Skin epidermis (tissue), 12 donors: Measurements from ENCODE around the gene HERPUD1.

ENCODE experiments used
- H3K27ac ChIP-seq, 21 experiments: fragments of 200-600 bp; sonication (generic) in 11 of 21; one replicate each; pipeline ENCODE4 v1.5.0; 2020; ENCODE audit warnings: mild to moderate bottlenecking in 3 of 21, inconsistent platforms in 2 of 21, moderate library complexity in 2 of 21
- H3K4me3 ChIP-seq, 7 experiments: fragments of 200-600 bp; sonication (generic) in 2 of 7; one replicate each; pipeline ENCODE4 v1.5.0; 2020; ENCODE audit warnings: inconsistent platforms in 2 of 7, mild to moderate bottlenecking in 2 of 7, moderate library complexity in 1 of 7

Gene HERPUD1

GRCh38 chr16:56932721-56933619, 1.0 kb downstream of the HERPUD1 start:
- Histone ChIP-seq H3K27ac (peak overlapping the region; percentile 95 to 100 (median 98)), H3K4me3 (peak overlapping the region; percentile 68 to 99 (median 97))

- peak overlapping the region; percentile 68 to 99 (median 97) for H3K4me3 ChIP-seq
- H3K27ac ChIP-seq = peak overlapping the region in 17 of 21 experiments; percentile 4 to 100 (median 98)
Observed at GRCh38 chr16:56933828-56934598, 2.1 kb downstream of the HERPUD1 start.

GRCh38 chr16:56934599-56935145, 2.7 kb downstream of the HERPUD1 start:
- Histone ChIP-seq H3K27ac (peak overlapping the region in 10 of 21 experiments; percentile 4 to 100 (median 59)), H3K4me3 (peak overlapping the region in 6 of 7 experiments; percentile 68 to 99 (median 92))

GRCh38 chr16:56935201-56935600, 3.3 kb downstream of the HERPUD1 start:
- Histone ChIP-seq H3K4me3 (peak overlapping the region in 3 of 7 experiments; percentile 68 to 99 (median 88)), H3K27ac (peak overlapping the region in 6 of 21 experiments; percentile 4 to 100 (median 59))

- Histone ChIP-seq H3K4me3 (no peak overlapping the region), H3K27ac (no peak overlapping the region)
Observed at GRCh38 chr16:56936491-56936890, 4.5 kb downstream of the HERPUD1 start.

GRCh38 chr16:56936950-56937349, 5.0 kb downstream of the HERPUD1 start:
- Histone ChIP-seq H3K4me3 (no peak overlapping the region), H3K27ac (no peak overlapping the region)

- H3K4me3 ChIP-seq = no peak overlapping the region
- H3K27ac ChIP-seq = peak overlapping the region in 5 of 21 experiments; percentile 1 to 59 (median 12)
Observed at GRCh38 chr16:56938664-56939513, 6.9 kb downstream of the HERPUD1 start.

GRCh38 chr16:56939801-56940200, 7.9 kb downstream of the HERPUD1 start:
- H3K4me3 ChIP-seq = no peak overlapping the region
- H3K27ac ChIP-seq = peak overlapping the region in 1 of 21 experiments; percentile 59

GRCh38 chr16:56941092-56941491, 9.2 kb downstream of the HERPUD1 start:
- H3K4me3 ChIP-seq = no peak overlapping the region

GRCh38 chr16:56941856-56942331, 10.0 kb downstream of the HERPUD1 start:
- H3K4me3 ChIP-seq = no peak overlapping the region
- no peak overlapping the region for H3K27ac ChIP-seq

More at GRCh38 chr16:56941092-56941491, 9.2 kb downstream of the HERPUD1 start:
- H3K27ac ChIP-seq = peak overlapping the region in 1 of 21 experiments; percentile 7

GRCh38 chr16:56943761-56944375, 11.9 kb downstream of the HERPUD1 start:
- Histone ChIP-seq H3K27ac (peak overlapping the region in 3 of 21 experiments; percentile 25 to 39 (median 34)), H3K4me3 (no peak overlapping the region)

GRCh38 chr16:56944954-56945839, 13.3 kb downstream of the HERPUD1 start:
- no peak overlapping the region for H3K4me3 ChIP-seq
- peak overlapping the region in 6 of 21 experiments; percentile 10 to 47 (median 25) for H3K27ac ChIP-seq

- peak overlapping the region in 1 of 21 experiments; percentile 31 for H3K27ac ChIP-seq
Observed at GRCh38 chr16:56945847-56946527, 14.0 kb downstream of the HERPUD1 start.

GRCh38 chr16:56946767-56947603, 15.0 kb downstream of the HERPUD1 start:
- Histone ChIP-seq H3K4me3 (no peak overlapping the region), H3K27ac (no peak overlapping the region)

More at GRCh38 chr16:56945847-56946527, 14.0 kb downstream of the HERPUD1 start:
- H3K4me3 ChIP-seq = no peak overlapping the region

GRCh38 chr16:56947604-56947995, 15.7 kb downstream of the HERPUD1 start:
- Histone ChIP-seq H3K4me3 (no peak overlapping the region), H3K27ac (no peak overlapping the region)

GRCh38 chr16:56948234-56948633, 16.3 kb downstream of the HERPUD1 start:
- Histone ChIP-seq H3K27ac (no peak overlapping the region), H3K4me3 (no peak overlapping the region)
